GM18505 (cell line): Measurements from ENCODE around the gene UFD1.

Experiments used
- ATAC-seq: cut with Tn5 transposase; IDR thresholded peaks from one replicate; pipeline ENCODE4 v1.9.1; 2021; ENCODE audit not compliant: unreplicated experiment
- POLR2A ChIP-seq: IDR thresholded peaks from 4 replicates; pipeline ENCODE4 v1.6.1; 2011; ENCODE audit warnings: borderline replicate concordance; ENCODE audit not compliant: insufficient read depth, insufficient read length; ENCODE audit errors: extremely low read depth

The UFD1 gene

DNA sequence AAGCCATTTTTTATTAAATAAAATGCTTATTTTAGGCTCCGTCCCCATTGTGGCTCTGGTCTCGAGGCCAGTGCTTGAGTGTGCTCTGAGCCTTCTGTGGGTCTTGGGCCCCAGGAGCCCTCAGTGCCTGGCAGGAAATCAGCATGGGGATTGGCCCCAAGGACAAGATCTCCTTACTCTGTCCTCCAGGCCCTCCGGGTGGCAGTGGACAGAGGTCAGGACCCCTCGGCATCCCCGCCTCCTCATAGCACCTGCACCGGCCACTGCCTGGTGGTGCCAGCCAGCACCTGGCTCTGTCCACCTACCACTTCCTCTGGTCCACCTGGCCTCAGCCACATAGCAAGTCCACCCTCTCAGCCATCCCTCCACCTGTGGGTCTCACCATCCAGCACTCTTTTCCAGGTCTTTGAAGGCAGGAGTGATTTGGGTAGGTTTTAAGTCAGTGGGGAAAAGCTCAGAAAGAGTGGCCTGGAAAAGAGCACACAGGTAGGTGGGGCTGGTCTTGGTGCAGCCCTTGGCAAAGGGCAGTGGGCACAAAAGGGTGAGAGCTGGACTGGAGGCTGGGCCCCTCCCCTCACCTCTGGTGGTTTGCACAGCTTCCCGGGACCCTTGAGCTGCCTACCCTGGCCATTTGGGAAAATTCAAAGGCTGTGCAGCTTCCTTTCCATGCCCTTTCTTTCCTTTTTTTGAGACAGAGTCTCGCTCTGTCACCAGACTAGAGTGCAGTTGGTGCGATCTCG is 41.7 kb upstream of the UFD1 start:
- ATAC-seq, result no peak
- TF ChIP-seq POLR2A, result no peak

DNA sequence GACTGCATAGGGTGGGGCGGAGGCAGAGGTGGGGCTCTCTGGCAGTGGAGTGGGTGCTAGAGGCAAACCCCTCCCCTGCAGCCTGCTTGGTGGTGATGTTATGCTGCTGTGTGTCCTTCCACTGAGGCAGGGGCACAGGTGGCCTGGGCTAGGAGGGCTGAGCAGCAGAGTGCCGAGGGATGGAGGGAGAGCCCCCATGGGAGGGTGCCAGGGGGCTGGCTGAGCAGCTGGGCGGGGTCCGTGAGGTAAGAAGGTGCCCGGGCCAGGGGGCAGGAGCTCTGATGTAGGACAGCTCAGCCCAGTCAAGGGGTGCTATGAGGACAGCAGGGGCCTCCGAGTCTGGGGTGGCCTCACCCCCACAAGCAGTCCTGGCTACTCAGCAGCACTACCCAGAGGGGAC is 41.0 kb upstream of the UFD1 start:
- TF ChIP-seq POLR2A, result no peak
- ATAC-seq, result no peak

- no peak for TF ChIP-seq POLR2A
- no peak for ATAC-seq
Measured at GRCh38 chr22:19519041-19519926, 40.3 kb upstream of the UFD1 start.

DNA sequence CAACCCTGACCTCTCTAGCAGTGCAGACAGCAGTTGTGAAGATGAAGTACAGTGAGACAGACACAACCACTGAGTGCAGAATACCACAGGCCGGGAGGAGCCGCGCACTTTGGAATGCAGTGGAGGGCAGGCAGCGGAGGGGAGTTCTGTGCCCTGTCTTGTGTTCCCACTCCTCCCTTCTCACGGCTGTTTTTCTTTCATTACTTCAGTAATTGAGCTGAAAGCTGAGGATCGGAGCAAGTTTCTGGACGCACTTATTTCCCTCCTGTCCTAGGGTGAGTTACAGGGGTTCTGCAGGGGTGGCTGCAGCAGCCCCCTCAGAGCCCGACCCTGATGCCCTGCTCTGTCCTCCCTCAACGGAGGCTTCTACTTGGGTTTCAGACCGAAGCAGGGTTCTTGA is 39.6 kb upstream of the UFD1 start:
- no peak for ATAC-seq
- no peak for TF ChIP-seq POLR2A

GRCh38 chr22:19517919-19518611 is 39.1 kb upstream of the UFD1 start:
- ATAC-seq, result no peak
- TF ChIP-seq POLR2A, result no peak

GRCh38 chr22:19517171-19517500 is 38.1 kb upstream of the UFD1 start:
- ATAC-seq, result no peak
- no peak for TF ChIP-seq POLR2A

GRCh38 chr22:19516378-19517170 is 37.6 kb upstream of the UFD1 start:
- TF ChIP-seq POLR2A, result no peak
- no peak for ATAC-seq

DNA sequence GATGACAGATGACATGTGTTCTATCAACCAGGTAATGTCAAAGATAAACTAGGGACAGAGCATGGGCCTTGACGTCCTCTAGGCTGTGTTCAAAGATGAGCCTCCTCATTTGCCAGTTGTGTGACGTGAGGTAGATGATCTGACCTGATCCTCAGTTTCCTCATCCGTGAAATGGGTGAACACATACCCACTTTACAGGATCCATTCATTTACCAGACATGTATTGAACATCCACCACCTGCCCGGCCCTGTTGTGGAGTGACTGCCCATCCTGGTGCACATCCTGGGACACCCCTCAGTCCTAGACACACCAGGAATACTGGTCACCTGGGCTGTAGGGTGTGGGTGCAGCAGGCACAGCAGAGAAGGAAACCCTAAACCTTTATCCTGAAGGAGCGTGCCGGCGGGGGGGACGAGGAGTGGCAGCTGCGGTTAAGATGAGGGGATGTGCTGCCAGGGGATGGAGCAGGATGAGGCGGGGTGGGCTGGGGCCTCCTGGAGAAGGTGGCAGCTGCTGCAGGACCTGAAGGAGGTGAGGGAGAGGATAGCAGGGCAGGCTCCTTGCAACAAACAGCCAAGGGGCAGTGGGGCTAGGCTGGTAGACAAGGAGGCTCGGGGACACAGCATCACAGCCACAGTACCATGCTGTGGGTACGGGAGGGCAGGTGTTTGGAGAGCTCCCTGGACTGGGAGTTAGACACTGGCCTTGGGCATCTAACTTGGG is 36.8 kb upstream of the UFD1 start:
- ATAC-seq, result no peak
- TF ChIP-seq POLR2A, result no peak

DNA sequence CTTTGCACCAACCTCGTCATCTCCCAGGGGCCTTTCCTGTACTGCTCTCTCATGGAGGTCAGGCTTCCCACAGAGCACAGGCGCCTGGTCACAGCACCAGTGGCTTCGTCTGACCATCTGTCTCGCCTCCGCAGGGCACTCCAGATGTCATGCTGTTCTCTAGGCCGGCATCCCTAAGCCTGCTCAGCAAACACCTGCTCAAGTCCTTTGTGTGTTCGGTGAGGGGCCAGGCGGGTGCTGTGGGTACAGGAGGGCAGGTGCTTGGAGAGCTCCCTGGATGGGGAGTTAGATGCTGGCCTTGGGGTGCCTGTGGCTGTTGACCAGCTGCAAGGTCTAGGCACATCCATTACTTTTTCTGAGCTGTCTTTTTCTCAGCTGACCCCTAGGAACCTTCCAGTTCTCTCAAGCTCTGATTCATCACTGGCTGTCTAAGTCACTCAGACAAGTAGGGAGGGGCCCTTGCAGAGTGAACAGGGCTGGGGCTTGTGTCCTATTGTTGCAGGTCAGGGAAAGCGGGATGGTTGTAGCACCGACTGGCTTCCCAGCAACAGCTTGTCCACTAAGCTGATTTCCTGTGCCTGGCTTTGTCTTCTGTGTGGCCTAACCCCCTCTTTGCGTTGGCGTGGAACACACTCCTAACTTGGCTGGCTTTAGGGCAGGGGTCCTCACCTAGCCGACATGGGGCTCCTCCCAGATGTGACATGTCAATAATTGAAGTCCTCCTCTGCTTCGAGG is 36.0 kb upstream of the UFD1 start:
- ATAC-seq, result no peak
- TF ChIP-seq POLR2A, result no peak

GRCh38 chr22:19513823-19514222 is 34.8 kb upstream of the UFD1 start:
- ATAC-seq, result no peak
- TF ChIP-seq POLR2A, result no peak

DNA sequence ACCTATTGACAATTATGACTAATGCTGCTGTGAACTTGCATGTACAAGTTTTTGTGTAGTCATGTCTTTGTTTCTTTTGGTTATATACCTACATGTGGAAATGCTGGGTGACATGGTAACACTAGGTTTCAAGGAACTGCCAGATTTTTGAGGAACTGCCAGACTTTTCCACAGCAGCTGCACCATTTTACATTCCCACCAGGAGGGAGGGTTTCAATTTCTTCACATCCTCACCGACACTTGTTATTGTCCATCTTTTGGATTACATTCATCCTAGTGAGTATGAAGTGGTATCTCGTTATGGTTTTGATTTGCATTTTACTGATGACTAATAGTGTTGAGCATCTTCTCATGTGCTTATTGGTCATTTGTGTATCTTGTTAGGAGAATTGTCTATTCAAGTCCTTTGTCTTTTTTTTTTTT is 31.9 kb upstream of the UFD1 start:
- ATAC-seq, result no peak
- TF ChIP-seq POLR2A, result no peak

GRCh38 chr22:19509923-19510322 is 30.9 kb upstream of the UFD1 start:
- no peak for ATAC-seq
- no peak for TF ChIP-seq POLR2A
